SK-N-SH treated with all-trans-retinoic acid at 6 μM for 48 hours (cell line): ENCODE measurements around the gene SMARCD1.

ENCODE experiments used
- BACH2 ChIP-seq: fragments of 250-450 bp; sonication (Bioruptor Pico); IDR thresholded peaks from 2 replicates; pipeline ENCODE4 v1.9.0; 2021; ENCODE audit warnings: mild to moderate bottlenecking, borderline replicate concordance
- OSR1 ChIP-seq: fragments of 250-450 bp; sonication (Bioruptor Pico); IDR thresholded peaks from 2 replicates; pipeline ENCODE4 v1.8.0; 2022; ENCODE audit warnings: moderate library complexity, mild to moderate bottlenecking, inconsistent platforms
- PPARA ChIP-seq: fragments of 250-450 bp; sonication (Bioruptor Pico); IDR thresholded peaks from 2 replicates; pipeline ENCODE4 v1.5.0; 2020; ENCODE audit warnings: mild to moderate bottlenecking, borderline replicate concordance
- TCF4 ChIP-seq: fragments of 250-450 bp; sonication (Bioruptor Pico); IDR thresholded peaks from 2 replicates; pipeline ENCODE4 v1.8.0; 2021; ENCODE audit warnings: mild to moderate bottlenecking, moderate library complexity, borderline replicate concordance
- ZFP30 ChIP-seq: fragments of 450-650 bp; formaldehyde crosslinking; IDR thresholded peaks from 2 replicates; pipeline ENCODE4 v1.5.0; 2022; ENCODE audit warnings: mild to moderate bottlenecking, moderate library complexity
- ZNF70 ChIP-seq: fragments of 450-650 bp; formaldehyde crosslinking; IDR thresholded peaks from 2 replicates; pipeline ENCODE4 v1.5.0; 2020; ENCODE audit warnings: mild to moderate bottlenecking, moderate library complexity
- TF ChIP-seq, protein P1 (sequence below): fragments of 250-450 bp; sonication (Bioruptor Pico); IDR thresholded peaks from 2 replicates; pipeline ENCODE4 v1.8.0; 2021; ENCODE audit warnings: low read depth, mild to moderate bottlenecking, moderate library complexity, borderline replicate concordance
- TF ChIP-seq, protein P2 (sequence below): fragments of 250-450 bp; sonication (Bioruptor Pico); IDR thresholded peaks from 2 replicates; pipeline ENCODE4 v1.8.0; 2020; ENCODE audit warnings: mild to moderate bottlenecking, moderate library complexity, borderline replicate concordance
- TF ChIP-seq, protein P3 (sequence below): fragments of 250-450 bp; sonication (Bioruptor Pico); IDR thresholded peaks from 2 replicates; pipeline ENCODE4 v1.5.1; 2020; ENCODE audit warnings: low read depth, mild to moderate bottlenecking, moderate library complexity
- TF ChIP-seq, protein P4 (sequence below): fragments of 250-450 bp; sonication (Bioruptor Pico); IDR thresholded peaks from 2 replicates; pipeline ENCODE4 v1.5.0; 2020; ENCODE audit warnings: mild to moderate bottlenecking, moderate library complexity

DNA sequence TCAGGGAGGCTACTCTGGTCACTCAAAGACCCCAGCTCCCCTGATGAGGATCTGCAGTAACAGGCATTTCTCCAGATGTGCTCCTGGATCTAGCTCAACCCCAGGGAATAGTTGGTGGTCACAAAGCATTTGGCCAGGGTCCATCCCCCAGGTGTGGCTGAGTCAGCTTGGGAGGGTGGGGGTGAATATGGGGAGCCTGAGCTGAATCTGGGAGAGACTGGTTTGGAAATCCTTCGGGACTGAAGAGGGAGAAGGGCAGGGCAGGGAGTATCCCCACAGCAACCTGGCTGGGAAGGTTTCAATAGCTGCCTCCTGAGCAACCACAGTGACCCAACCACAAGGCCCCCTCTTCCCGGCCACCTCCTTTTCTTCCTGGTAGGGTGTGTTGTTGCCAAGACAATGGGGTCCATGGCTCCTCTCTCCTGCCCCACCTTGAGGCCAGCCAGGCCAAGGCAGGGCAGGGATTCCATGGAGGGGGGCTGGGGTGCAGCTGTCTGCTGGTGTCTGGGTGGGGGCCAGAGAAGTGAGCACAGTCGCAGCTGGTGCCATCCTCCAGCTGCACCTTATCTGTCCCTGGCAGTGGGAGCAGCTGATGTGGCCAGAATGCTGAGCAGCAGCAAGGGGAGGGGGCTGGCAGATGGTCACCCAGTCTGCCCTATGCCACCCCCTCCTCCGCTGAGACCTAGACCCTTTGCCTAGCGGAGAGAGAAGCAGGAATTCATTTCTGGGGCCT, 22.2 kb upstream of the SMARCD1 start:
- TF ChIP-seq PPARA (CRISPR knock-in tag) (no peak), ZFP30 (CRISPR knock-in tag) (no peak), TCF4 (CRISPR knock-in tag) (no peak), ZNF70 (CRISPR knock-in tag) (no peak), OSR1 (CRISPR knock-in tag) (no peak), BACH2 (no peak)
- TF ChIP-seq, protein P1, sequence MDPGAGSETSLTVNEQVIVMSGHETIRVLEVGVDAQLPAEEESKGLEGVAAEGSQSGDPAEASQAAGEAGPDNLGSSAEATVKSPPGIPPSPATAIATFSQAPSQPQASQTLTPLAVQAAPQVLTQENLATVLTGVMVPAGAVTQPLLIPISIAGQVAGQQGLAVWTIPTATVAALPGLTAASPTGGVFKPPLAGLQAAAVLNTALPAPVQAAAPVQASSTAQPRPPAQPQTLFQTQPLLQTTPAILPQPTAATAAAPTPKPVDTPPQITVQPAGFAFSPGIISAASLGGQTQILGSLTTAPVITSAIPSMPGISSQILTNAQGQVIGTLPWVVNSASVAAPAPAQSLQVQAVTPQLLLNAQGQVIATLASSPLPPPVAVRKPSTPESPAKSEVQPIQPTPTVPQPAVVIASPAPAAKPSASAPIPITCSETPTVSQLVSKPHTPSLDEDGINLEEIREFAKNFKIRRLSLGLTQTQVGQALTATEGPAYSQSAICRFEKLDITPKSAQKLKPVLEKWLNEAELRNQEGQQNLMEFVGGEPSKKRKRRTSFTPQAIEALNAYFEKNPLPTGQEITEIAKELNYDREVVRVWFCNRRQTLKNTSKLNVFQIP (CRISPR knock-in tag): no peak
- TF ChIP-seq, protein P2, sequence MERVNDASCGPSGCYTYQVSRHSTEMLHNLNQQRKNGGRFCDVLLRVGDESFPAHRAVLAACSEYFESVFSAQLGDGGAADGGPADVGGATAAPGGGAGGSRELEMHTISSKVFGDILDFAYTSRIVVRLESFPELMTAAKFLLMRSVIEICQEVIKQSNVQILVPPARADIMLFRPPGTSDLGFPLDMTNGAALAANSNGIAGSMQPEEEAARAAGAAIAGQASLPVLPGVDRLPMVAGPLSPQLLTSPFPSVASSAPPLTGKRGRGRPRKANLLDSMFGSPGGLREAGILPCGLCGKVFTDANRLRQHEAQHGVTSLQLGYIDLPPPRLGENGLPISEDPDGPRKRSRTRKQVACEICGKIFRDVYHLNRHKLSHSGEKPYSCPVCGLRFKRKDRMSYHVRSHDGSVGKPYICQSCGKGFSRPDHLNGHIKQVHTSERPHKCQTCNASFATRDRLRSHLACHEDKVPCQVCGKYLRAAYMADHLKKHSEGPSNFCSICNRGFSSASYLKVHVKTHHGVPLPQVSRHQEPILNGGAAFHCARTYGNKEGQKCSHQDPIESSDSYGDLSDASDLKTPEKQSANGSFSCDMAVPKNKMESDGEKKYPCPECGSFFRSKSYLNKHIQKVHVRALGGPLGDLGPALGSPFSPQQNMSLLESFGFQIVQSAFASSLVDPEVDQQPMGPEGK (CRISPR knock-in tag): no peak
- TF ChIP-seq, protein P3, sequence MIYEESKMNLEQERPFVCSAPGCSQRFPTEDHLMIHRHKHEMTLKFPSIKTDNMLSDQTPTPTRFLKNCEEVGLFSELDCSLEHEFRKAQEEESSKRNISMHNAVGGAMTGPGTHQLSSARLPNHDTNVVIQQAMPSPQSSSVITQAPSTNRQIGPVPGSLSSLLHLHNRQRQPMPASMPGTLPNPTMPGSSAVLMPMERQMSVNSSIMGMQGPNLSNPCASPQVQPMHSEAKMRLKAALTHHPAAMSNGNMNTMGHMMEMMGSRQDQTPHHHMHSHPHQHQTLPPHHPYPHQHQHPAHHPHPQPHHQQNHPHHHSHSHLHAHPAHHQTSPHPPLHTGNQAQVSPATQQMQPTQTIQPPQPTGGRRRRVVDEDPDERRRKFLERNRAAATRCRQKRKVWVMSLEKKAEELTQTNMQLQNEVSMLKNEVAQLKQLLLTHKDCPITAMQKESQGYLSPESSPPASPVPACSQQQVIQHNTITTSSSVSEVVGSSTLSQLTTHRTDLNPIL (CRISPR knock-in tag): no peak
- TF ChIP-seq, protein P4, sequence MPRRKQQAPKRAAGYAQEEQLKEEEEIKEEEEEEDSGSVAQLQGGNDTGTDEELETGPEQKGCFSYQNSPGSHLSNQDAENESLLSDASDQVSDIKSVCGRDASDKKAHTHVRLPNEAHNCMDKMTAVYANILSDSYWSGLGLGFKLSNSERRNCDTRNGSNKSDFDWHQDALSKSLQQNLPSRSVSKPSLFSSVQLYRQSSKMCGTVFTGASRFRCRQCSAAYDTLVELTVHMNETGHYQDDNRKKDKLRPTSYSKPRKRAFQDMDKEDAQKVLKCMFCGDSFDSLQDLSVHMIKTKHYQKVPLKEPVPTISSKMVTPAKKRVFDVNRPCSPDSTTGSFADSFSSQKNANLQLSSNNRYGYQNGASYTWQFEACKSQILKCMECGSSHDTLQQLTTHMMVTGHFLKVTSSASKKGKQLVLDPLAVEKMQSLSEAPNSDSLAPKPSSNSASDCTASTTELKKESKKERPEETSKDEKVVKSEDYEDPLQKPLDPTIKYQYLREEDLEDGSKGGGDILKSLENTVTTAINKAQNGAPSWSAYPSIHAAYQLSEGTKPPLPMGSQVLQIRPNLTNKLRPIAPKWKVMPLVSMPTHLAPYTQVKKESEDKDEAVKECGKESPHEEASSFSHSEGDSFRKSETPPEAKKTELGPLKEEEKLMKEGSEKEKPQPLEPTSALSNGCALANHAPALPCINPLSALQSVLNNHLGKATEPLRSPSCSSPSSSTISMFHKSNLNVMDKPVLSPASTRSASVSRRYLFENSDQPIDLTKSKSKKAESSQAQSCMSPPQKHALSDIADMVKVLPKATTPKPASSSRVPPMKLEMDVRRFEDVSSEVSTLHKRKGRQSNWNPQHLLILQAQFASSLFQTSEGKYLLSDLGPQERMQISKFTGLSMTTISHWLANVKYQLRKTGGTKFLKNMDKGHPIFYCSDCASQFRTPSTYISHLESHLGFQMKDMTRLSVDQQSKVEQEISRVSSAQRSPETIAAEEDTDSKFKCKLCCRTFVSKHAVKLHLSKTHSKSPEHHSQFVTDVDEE (CRISPR knock-in tag): no peak
